DND-41 (cell line): ENCODE data around the gene VENTX.

ENCODE experiments used
- CTCF ChIP-seq: IDR thresholded peaks from 2 replicates; pipeline ENCODE4 v1.5.1; 2012; ENCODE audit warnings: borderline replicate concordance, low read length, moderate library complexity, mild to moderate bottlenecking; ENCODE audit not compliant: poor library complexity, severe bottlenecking; ENCODE audit errors: extremely low read depth
- EZH2 ChIP-seq: IDR thresholded peaks from 3 replicates; pipeline ENCODE4 v1.6.1; 2012; ENCODE audit warnings: borderline replicate concordance, low read depth, mild to moderate bottlenecking, moderate library complexity, low read length, inconsistent platforms; ENCODE audit not compliant: severe bottlenecking

GRCh38 chr10:133187906-133188681, 49.6 kb upstream of the VENTX start:
- TF ChIP-seq CTCF (no peak), EZH2 (no peak)
